ENCODE measurements around the gene KLF17. TPM values are rescaled to one million over a fixed set of nuclear protein-coding genes. Genes with fewer than 3 reads are reported as not detected.

KLF17 gene
- not detected for polyA plus RNA-seq (2013, experiment 1 of 2)
- not detected for polyA plus RNA-seq (2013, experiment 2 of 2)

GRCh38 chr1:44118682-44119081 is at the start of gene KLF17:
KLF17 (plus strand) TSS chr1:44118821; CDS start chr1:44118908, 87 bp downstream.
- Histone ChIP-seq H3K9ac (ENCODE audit: low read depth, low read length) (no peak within 1 kb of the TSS), H3K4me1 (ENCODE audit: insufficient read depth, low read length) (no peaks in the 10 kb centered on the region), H3K9me3 (ENCODE audit: insufficient read depth, low read depth, low read length) (no peaks in the 10 kb centered on the region), H3K27ac (ENCODE audit: low read depth, low read length) (no peak within 1 kb of the TSS), H3K27me3 (ENCODE audit: insufficient read depth, low read length) (no peaks in the 10 kb centered on the region), H3K36me3 (ENCODE audit: insufficient read depth, low read length) (no peaks in the 10 kb centered on the region), H3K4me3 (ENCODE audit: low read length) (no peak within 1 kb of the TSS)
- 96% methylated on average over 25 of the region's 25 CpGs for WGBS

GRCh38 chr1:44071461-44071860 is 47.2 kb upstream of the KLF17 start:
- no peaks in the 10 kb centered on the region for H3K4me1 ChIP-seq (ENCODE audit: insufficient read depth, low read length)
- 67% methylated on average over 3 of the region's 3 CpGs for WGBS

GRCh38 chr1:44072204-44072603 is 46.4 kb upstream of the KLF17 start:
- Histone ChIP-seq H3K27me3 (ENCODE audit: insufficient read depth, low read length) (no peaks in the 10 kb centered on the region), H3K9me3 (ENCODE audit: insufficient read depth, low read depth, low read length) (no peaks in the 10 kb centered on the region), H3K4me1 (ENCODE audit: insufficient read depth, low read length) (no peaks in the 10 kb centered on the region), H3K9ac (ENCODE audit: low read depth, low read length) (no peak overlapping the region), H3K36me3 (ENCODE audit: insufficient read depth, low read length) (no peaks in the 10 kb centered on the region), H3K27ac (ENCODE audit: low read depth, low read length) (no peak overlapping the region), H3K4me3 (ENCODE audit: low read length) (no peak overlapping the region)

More at GRCh38 chr1:44071461-44071860, 47.2 kb upstream of the KLF17 start:
- Histone ChIP-seq H3K9ac (ENCODE audit: low read depth, low read length) (no peak overlapping the region), H3K36me3 (ENCODE audit: insufficient read depth, low read length) (no peaks in the 10 kb centered on the region), H3K4me3 (ENCODE audit: low read length) (no peak overlapping the region), H3K9me3 (ENCODE audit: insufficient read depth, low read depth, low read length) (no peaks in the 10 kb centered on the region), H3K27me3 (ENCODE audit: insufficient read depth, low read length) (no peaks in the 10 kb centered on the region), H3K27ac (ENCODE audit: low read depth, low read length) (no peak overlapping the region)

GRCh38 chr1:44072821-44073220 is 45.8 kb upstream of the KLF17 start:
- H3K36me3 ChIP-seq (ENCODE audit: insufficient read depth, low read length): no peaks in the 10 kb centered on the region
- no peak overlapping the region for H3K4me3 ChIP-seq (ENCODE audit: low read length)
- WGBS: 92% methylated on average over 2 of the region's 2 CpGs
- H3K27me3 ChIP-seq (ENCODE audit: insufficient read depth, low read length): no peaks in the 10 kb centered on the region
- H3K27ac ChIP-seq (ENCODE audit: low read depth, low read length): no peak overlapping the region
- no peaks in the 10 kb centered on the region for H3K4me1 ChIP-seq (ENCODE audit: insufficient read depth, low read length)
- H3K9me3 ChIP-seq (ENCODE audit: insufficient read depth, low read depth, low read length): no peaks in the 10 kb centered on the region
- no peak overlapping the region for H3K9ac ChIP-seq (ENCODE audit: low read depth, low read length)

- no peaks in the 10 kb centered on the region for H3K9me3 ChIP-seq (ENCODE audit: insufficient read depth, low read depth, low read length)
Observed at GRCh38 chr1:44073528-44073927, 45.1 kb upstream of the KLF17 start.

GRCh38 chr1:44074415-44074814 is 44.2 kb upstream of the KLF17 start:
- 97% methylated on average over 2 of the region's 3 CpGs for WGBS
- no peak overlapping the region for H3K9ac ChIP-seq (ENCODE audit: low read depth, low read length)
- no peak overlapping the region for H3K27ac ChIP-seq (ENCODE audit: low read depth, low read length)
- H3K4me3 ChIP-seq (ENCODE audit: low read length): no peak overlapping the region
- no peaks in the 10 kb centered on the region for H3K4me1 ChIP-seq (ENCODE audit: insufficient read depth, low read length)
- no peaks in the 10 kb centered on the region for H3K36me3 ChIP-seq (ENCODE audit: insufficient read depth, low read length)
- H3K9me3 ChIP-seq (ENCODE audit: insufficient read depth, low read depth, low read length): no peaks in the 10 kb centered on the region
- no peaks in the 10 kb centered on the region for H3K27me3 ChIP-seq (ENCODE audit: insufficient read depth, low read length)

More at GRCh38 chr1:44073528-44073927, 45.1 kb upstream of the KLF17 start:
- 73% methylated on average over 2 of the region's 2 CpGs for WGBS
- H3K4me3 ChIP-seq (ENCODE audit: low read length): no peak overlapping the region
- H3K27ac ChIP-seq (ENCODE audit: low read depth, low read length): no peak overlapping the region
- no peaks in the 10 kb centered on the region for H3K27me3 ChIP-seq (ENCODE audit: insufficient read depth, low read length)
- no peaks in the 10 kb centered on the region for H3K4me1 ChIP-seq (ENCODE audit: insufficient read depth, low read length)
- no peak overlapping the region for H3K9ac ChIP-seq (ENCODE audit: low read depth, low read length)
- no peaks in the 10 kb centered on the region for H3K36me3 ChIP-seq (ENCODE audit: insufficient read depth, low read length)

GRCh38 chr1:44076066-44076465 is 42.6 kb upstream of the KLF17 start:
- WGBS: 80% methylated on average over 1 of the region's 1 CpG
- H3K9me3 ChIP-seq (ENCODE audit: insufficient read depth, low read depth, low read length): no peaks in the 10 kb centered on the region
- no peaks in the 10 kb centered on the region for H3K4me1 ChIP-seq (ENCODE audit: insufficient read depth, low read length)
- H3K27me3 ChIP-seq (ENCODE audit: insufficient read depth, low read length): no peaks in the 10 kb centered on the region
- H3K27ac ChIP-seq (ENCODE audit: low read depth, low read length): no peak overlapping the region
- no peak overlapping the region for H3K9ac ChIP-seq (ENCODE audit: low read depth, low read length)
- no peaks in the 10 kb centered on the region for H3K36me3 ChIP-seq (ENCODE audit: insufficient read depth, low read length)
- no peak overlapping the region for H3K4me3 ChIP-seq (ENCODE audit: low read length)

GRCh38 chr1:44077421-44077820 is 41.2 kb upstream of the KLF17 start:
- Histone ChIP-seq H3K9ac (ENCODE audit: low read depth, low read length) (no peak overlapping the region), H3K4me3 (ENCODE audit: low read length) (no peak overlapping the region), H3K27me3 (ENCODE audit: insufficient read depth, low read length) (no peaks in the 10 kb centered on the region), H3K9me3 (ENCODE audit: insufficient read depth, low read depth, low read length) (no peaks in the 10 kb centered on the region), H3K4me1 (ENCODE audit: insufficient read depth, low read length) (no peaks in the 10 kb centered on the region), H3K27ac (ENCODE audit: low read depth, low read length) (no peak overlapping the region), H3K36me3 (ENCODE audit: insufficient read depth, low read length) (no peaks in the 10 kb centered on the region)
- 90% methylated on average over 5 of the region's 5 CpGs for WGBS

- Histone ChIP-seq H3K4me3 (ENCODE audit: low read length) (no peak overlapping the region), H3K9ac (ENCODE audit: low read depth, low read length) (no peak overlapping the region)
- 87% methylated on average over 2 of the region's 2 CpGs for WGBS
Observed at GRCh38 chr1:44078104-44078503, 40.5 kb upstream of the KLF17 start.

GRCh38 chr1:44079566-44079965 is 39.1 kb upstream of the KLF17 start:
- no peaks in the 10 kb centered on the region for H3K27me3 ChIP-seq (ENCODE audit: insufficient read depth, low read length)
- no peaks in the 10 kb centered on the region for H3K36me3 ChIP-seq (ENCODE audit: insufficient read depth, low read length)
- H3K4me3 ChIP-seq (ENCODE audit: low read length): no peak overlapping the region
- no peaks in the 10 kb centered on the region for H3K4me1 ChIP-seq (ENCODE audit: insufficient read depth, low read length)
- WGBS: 98% methylated on average over 3 of the region's 4 CpGs
- H3K9me3 ChIP-seq (ENCODE audit: insufficient read depth, low read depth, low read length): no peaks in the 10 kb centered on the region
- no peak overlapping the region for H3K9ac ChIP-seq (ENCODE audit: low read depth, low read length)
- no peak overlapping the region for H3K27ac ChIP-seq (ENCODE audit: low read depth, low read length)

More at GRCh38 chr1:44078104-44078503, 40.5 kb upstream of the KLF17 start:
- Histone ChIP-seq H3K27me3 (ENCODE audit: insufficient read depth, low read length) (no peaks in the 10 kb centered on the region), H3K4me1 (ENCODE audit: insufficient read depth, low read length) (no peaks in the 10 kb centered on the region), H3K36me3 (ENCODE audit: insufficient read depth, low read length) (no peaks in the 10 kb centered on the region), H3K27ac (ENCODE audit: low read depth, low read length) (no peak overlapping the region), H3K9me3 (ENCODE audit: insufficient read depth, low read depth, low read length) (no peaks in the 10 kb centered on the region)

GRCh38 chr1:44084998-44085675 is 33.5 kb upstream of the KLF17 start:
- Histone ChIP-seq H3K9ac (ENCODE audit: low read depth, low read length) (no peak overlapping the region), H3K9me3 (ENCODE audit: insufficient read depth, low read depth, low read length) (no peaks in the 10 kb centered on the region), H3K4me3 (ENCODE audit: low read length) (no peak overlapping the region), H3K27me3 (ENCODE audit: insufficient read depth, low read length) (no peaks in the 10 kb centered on the region), H3K27ac (ENCODE audit: low read depth, low read length) (no peak overlapping the region), H3K4me1 (ENCODE audit: insufficient read depth, low read length) (peaks cover 18% of the 10 kb centered on the region), H3K36me3 (ENCODE audit: insufficient read depth, low read length) (no peaks in the 10 kb centered on the region)
- WGBS: 73% methylated on average over 3 of the region's 3 CpGs

Measured in HUES64 (cell line).